ENCODE results near the gene TBC1D22A.

The TBC1D22A gene

DNA sequence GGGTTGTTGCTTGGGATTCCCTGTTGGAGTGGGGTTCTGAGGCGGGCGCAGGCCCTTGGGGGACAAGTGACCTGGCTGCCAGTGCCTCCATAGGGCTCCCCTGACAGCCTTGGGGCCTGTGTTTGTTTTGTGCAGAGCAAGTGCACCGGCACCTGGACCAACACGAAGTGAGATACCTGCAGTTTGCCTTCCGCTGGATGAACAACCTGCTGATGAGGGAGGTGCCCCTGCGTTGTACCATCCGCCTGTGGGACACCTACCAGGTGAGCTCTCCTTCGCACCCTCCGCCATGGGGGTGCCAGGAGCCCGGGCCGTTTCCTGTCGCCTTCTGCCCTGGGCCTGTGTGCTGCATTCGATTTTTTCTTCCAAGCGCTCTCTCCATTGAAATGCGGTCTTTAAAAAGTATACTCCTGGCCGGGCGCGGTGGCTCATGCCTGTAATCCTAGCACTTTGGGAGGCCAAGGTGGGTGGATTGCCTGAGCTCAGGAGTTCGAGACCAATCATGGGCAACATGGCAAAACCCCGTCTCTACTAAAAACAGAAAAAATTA lies 274.6 kb downstream of the TBC1D22A start:
- intact Hi-C loops (cut with micrococcal nuclease), result no loop called here
- no peaks in the 10 kb centered on the region for H3K27me3 Mint-ChIP-seq
- H3K27ac Mint-ChIP-seq, result no peak overlapping the region
- peaks cover 97% of the 10 kb centered on the region for H3K36me3 Mint-ChIP-seq (ENCODE audit: low read depth)
- H3K4me1 Mint-ChIP-seq (ENCODE audit: low read depth), result peaks cover 1% of the 10 kb centered on the region
- no peaks in the 10 kb centered on the region for H3K9me3 Mint-ChIP-seq
- H3K4me3 Mint-ChIP-seq, result no peak overlapping the region

DNA sequence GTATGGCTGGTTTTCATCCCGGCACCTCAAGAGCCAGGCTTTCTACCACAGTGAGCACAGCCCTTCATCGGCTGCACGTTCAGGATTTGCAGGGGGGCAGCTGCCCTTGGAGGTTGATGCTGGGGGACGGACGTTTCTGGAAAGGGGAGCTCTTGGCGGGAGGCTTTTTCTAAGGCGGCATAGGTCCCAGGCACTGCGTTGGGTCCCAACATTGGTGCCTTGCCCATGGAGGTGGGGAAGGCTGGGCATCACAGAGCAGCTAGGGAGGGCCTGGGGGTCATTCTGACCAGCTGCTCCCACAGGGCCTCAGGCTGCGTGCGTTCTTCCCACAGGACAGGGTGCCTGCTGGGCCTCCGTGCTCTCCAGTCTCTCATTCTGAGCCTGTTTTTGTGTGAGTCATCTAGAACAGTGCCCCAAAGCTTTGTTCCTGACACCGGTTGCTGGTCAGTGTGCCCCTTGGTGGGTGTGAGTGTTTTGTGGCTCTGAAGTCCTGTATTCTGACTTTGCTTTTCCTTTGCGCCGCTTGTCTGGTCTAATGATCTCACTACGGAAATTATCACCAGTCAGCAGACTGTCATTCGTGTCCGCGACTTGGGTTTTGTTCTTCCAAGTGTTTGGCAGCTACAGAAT lies 275.9 kb downstream of the TBC1D22A start:
- Mint-ChIP-seq H3K36me3 (ENCODE audit: low read depth) (peaks cover 97% of the 10 kb centered on the region), H3K4me3 (no peak overlapping the region), H3K9me3 (no peaks in the 10 kb centered on the region), H3K27ac (no peak overlapping the region), H3K27me3 (no peaks in the 10 kb centered on the region), H3K4me1 (ENCODE audit: low read depth) (peaks cover 14% of the 10 kb centered on the region)
- intact Hi-C loops (cut with micrococcal nuclease), result no loop called here

DNA sequence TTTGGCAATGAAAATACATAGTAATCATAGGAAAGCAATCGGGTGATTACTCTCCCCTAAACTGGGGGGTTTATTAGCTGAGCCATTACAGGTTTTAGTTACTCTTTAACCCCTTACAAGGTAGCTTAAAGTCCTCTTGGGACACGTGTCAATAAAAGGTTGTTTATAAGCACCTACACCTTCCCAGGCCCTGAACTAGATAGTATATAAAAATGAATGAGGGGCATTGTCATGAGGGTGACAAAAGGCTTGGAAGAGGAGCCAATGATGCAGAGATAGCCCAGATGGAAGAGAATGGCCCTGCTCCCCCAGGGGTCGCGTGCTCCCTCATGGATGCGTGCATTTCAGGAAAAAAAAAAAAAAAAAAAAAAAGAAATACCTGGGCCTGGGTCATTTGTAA lies 276.9 kb downstream of the TBC1D22A start:
- intact Hi-C loops (cut with micrococcal nuclease), result no loop called here
- H3K4me1 Mint-ChIP-seq (ENCODE audit: low read depth), result peaks cover 25% of the 10 kb centered on the region
- no peak overlapping the region for H3K4me3 Mint-ChIP-seq
- no peaks in the 10 kb centered on the region for H3K9me3 Mint-ChIP-seq
- H3K27me3 Mint-ChIP-seq, result no peaks in the 10 kb centered on the region
- no peak overlapping the region for H3K27ac Mint-ChIP-seq
- H3K36me3 Mint-ChIP-seq (ENCODE audit: low read depth), result peaks cover 93% of the 10 kb centered on the region

GRCh38 chr22:47040486-47041270 lies 278.2 kb downstream of the TBC1D22A start:
- Mint-ChIP-seq H3K36me3 (ENCODE audit: low read depth) (peaks cover 80% of the 10 kb centered on the region), H3K9me3 (no peaks in the 10 kb centered on the region), H3K4me3 (no peak overlapping the region), H3K27ac (no peak overlapping the region), H3K4me1 (ENCODE audit: low read depth) (peaks cover 28% of the 10 kb centered on the region), H3K27me3 (no peaks in the 10 kb centered on the region)
- intact Hi-C loops (cut with micrococcal nuclease), result no loop called here

DNA sequence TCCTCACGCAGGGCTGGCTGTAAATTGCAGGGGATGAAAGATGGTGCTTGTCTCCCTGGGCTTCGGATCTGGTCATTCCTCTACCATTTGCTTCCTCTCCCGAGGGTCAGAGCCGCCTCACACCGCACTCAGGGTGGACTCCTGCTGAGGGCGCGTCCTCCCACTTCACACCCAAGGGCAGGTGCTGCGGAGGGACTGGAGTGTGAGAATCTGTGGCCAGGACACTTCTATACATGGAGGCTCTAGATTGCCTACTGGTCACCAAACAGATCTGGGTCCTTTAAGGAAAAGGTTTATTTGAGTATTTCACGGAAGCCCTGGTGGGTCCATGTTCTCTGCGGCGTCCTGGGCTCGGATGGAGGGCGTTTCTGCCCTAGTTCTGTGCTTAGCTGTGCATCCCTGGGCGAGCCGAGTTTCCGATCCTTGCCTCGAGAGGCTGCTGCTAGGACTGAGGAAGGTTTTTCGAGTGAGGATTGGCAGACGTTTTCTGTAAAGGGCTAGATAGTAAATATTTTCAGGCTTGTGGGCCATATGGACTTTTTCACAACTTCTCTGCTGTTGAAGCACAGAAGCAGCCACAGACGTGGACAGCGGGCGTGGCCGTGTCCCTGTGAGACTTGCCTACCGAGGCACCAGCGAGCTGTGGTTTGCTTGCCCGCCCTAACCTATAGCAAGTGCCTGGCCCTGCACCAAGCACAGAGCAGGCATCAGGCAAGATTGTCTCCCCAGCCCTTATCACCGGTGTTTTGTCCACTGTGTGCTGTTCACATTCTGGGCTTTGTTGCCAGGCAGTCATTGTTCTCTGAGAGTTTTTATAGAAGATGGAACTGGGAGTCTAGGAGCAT lies 279.0 kb downstream of the TBC1D22A start:
- intact Hi-C loops (cut with micrococcal nuclease), result no loop called here
- Mint-ChIP-seq H3K4me1 (ENCODE audit: low read depth) (peaks cover 28% of the 10 kb centered on the region), H3K36me3 (ENCODE audit: low read depth) (peaks cover 78% of the 10 kb centered on the region), H3K27ac (no peak overlapping the region), H3K4me3 (no peak overlapping the region), H3K27me3 (no peaks in the 10 kb centered on the region), H3K9me3 (no peaks in the 10 kb centered on the region)

DNA sequence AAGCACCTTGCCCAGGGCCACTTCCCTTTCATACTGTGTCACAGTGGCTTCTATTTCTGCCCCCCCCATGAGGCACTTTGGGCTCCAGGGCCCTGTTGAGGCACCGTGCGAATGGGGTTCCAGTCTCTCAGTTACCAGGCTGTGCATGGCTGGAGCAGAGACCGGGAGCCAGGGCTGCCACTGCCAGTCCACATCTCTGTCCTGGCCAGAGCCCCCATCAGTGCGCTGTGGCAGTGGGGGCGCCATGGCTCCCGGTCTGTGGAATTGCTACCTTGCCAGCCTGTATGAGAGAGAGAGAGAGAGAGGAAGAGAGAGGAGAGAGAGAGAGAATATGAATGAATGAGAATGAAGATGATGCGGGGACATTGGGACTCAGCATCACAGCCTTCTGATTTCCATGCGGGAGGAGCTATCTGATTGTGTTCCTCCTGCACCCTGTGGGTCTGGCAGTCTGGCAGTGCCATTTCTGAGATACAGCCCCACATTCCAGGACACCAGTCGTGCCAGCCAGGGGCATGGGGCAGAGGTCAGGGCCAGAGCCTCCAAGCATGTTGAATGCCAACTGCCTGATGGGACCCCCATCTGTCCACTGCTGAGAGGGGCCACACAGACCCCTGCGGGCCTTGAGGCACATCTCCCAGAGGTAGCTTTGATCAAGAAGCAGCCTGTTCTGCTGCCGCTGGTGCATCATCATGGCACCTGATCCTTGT lies 279.8 kb downstream of the TBC1D22A start:
- H3K27me3 Mint-ChIP-seq, result no peaks in the 10 kb centered on the region
- H3K4me3 Mint-ChIP-seq, result no peak overlapping the region
- intact Hi-C loops (cut with micrococcal nuclease), result no loop called here

GRCh38 chr22:47042861-47043496 lies 280.5 kb downstream of the TBC1D22A start:
- H3K9me3 Mint-ChIP-seq, result no peaks in the 10 kb centered on the region
- H3K27ac Mint-ChIP-seq, result no peak overlapping the region
- H3K36me3 Mint-ChIP-seq (ENCODE audit: low read depth), result peaks cover 78% of the 10 kb centered on the region
- no peak overlapping the region for H3K4me3 Mint-ChIP-seq
- intact Hi-C loops (cut with micrococcal nuclease), result no loop called here
- H3K27me3 Mint-ChIP-seq, result no peaks in the 10 kb centered on the region
- peaks cover 28% of the 10 kb centered on the region for H3K4me1 Mint-ChIP-seq (ENCODE audit: low read depth)

More for the DNA sequence above, 279.8 kb downstream of the TBC1D22A start:
- peaks cover 78% of the 10 kb centered on the region for H3K36me3 Mint-ChIP-seq (ENCODE audit: low read depth)
- peaks cover 28% of the 10 kb centered on the region for H3K4me1 Mint-ChIP-seq (ENCODE audit: low read depth)
- no peaks in the 10 kb centered on the region for H3K9me3 Mint-ChIP-seq
- H3K27ac Mint-ChIP-seq, result no peak overlapping the region

DNA sequence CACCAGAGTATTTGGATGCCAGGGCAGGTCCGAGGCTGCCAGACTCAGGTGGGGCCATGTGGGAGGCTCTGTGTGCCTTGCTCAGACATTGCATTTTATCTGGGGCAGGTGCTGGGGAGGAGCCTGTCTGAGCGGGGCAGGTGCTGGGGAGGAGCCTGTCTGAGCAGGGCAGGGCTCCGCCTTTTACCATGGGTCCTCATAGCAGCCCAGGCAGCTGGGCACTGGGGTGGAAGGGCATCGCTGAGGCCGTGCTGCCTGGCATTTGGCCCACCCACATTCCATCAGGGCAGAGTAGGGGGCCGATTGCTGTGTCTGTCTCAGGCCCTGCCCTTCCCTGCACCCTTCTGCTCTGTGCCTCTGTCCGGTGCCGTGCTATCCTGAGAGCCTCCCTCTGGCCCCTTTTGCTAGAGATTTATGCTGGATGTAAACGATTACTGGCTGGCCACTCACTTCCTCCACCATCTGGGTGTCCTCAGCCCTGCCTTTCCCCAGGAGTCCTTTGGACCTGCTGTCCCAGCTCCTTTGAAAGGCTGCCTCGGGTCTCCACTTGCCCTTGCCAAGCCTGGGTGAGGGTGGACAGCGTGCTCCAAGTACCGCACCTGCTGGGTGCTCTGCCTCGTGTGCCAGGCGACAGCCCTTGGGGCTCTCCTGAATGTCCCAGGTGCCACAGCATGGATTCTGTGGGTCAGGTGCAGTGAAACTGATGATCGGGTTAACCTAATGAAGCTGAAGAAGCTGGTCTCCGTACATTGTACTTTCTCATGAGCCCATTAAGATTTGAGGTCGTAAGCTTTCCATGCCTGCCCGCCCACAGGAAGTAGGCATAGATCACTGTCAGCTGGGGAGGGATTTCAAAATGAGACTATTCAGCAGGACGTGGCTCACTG lies 281.6 kb downstream of the TBC1D22A start:
- Mint-ChIP-seq H3K9me3 (no peaks in the 10 kb centered on the region), H3K4me1 (ENCODE audit: low read depth) (peaks cover 28% of the 10 kb centered on the region), H3K36me3 (ENCODE audit: low read depth) (peaks cover 80% of the 10 kb centered on the region), H3K27ac (no peak overlapping the region), H3K27me3 (no peaks in the 10 kb centered on the region), H3K4me3 (no peak overlapping the region)
- intact Hi-C loops (cut with micrococcal nuclease), result no loop called here

DNA sequence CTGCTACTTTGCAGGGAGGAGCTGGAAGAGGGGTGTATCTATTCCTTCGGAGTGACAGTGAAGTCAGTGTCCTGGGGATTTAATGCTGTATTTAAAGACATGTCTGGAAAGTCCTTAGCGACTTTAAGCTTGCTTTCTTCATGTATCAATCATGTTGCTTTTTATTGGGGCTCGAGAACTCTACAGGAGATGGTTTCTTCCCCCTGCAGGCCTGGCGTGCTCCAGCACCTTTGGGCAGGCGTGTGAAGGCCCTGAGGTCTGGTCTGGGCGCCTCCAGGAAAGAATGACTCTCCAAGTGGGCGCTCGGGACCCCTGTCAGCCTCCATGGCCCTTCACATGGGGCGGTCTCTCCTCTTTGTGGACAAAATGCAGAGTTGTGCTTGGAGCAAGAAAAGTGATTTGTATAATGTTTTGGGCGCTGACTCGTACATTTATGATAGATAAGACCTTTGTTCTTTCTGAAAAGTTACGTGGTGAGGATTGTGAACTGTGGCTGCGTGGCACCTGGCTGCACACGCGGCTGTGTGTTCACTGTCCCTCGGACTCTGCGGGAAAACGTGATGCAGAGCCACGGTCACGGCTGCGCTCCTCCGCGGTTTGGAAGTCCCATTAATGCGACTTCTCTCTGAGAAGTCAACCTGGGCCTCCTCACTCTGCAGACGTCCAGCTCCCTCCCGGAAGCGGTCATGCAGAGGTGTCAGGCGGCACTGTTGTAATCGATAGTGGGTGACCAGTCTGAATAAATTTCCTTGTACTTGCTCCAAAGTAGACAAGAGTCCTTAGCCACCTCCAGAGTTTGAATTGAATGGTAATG lies 282.5 kb downstream of the TBC1D22A start:
- no peak overlapping the region for H3K4me3 Mint-ChIP-seq
- H3K27ac Mint-ChIP-seq, result no peak overlapping the region
- H3K27me3 Mint-ChIP-seq, result no peaks in the 10 kb centered on the region
- no peaks in the 10 kb centered on the region for H3K9me3 Mint-ChIP-seq
- H3K4me1 Mint-ChIP-seq (ENCODE audit: low read depth), result peaks cover 28% of the 10 kb centered on the region
- H3K36me3 Mint-ChIP-seq (ENCODE audit: low read depth), result peaks cover 76% of the 10 kb centered on the region
- intact Hi-C loops (cut with micrococcal nuclease), result no loop called here

GRCh38 chr22:47045691-47046410 lies 283.4 kb downstream of the TBC1D22A start:
- Mint-ChIP-seq H3K27me3 (no peaks in the 10 kb centered on the region), H3K9me3 (no peaks in the 10 kb centered on the region), H3K4me1 (ENCODE audit: low read depth) (peaks cover 28% of the 10 kb centered on the region), H3K27ac (no peak overlapping the region), H3K36me3 (ENCODE audit: low read depth) (peaks cover 73% of the 10 kb centered on the region), H3K4me3 (no peak overlapping the region)
- intact Hi-C loops (cut with micrococcal nuclease), result no loop called here

- intact Hi-C loops (cut with micrococcal nuclease), result no loop called here
- no peak overlapping the region for H3K4me3 Mint-ChIP-seq
- peaks cover 70% of the 10 kb centered on the region for H3K36me3 Mint-ChIP-seq (ENCODE audit: low read depth)
- H3K27me3 Mint-ChIP-seq, result no peaks in the 10 kb centered on the region
- no peaks in the 10 kb centered on the region for H3K9me3 Mint-ChIP-seq
- peaks cover 28% of the 10 kb centered on the region for H3K4me1 Mint-ChIP-seq (ENCODE audit: low read depth)
- H3K27ac Mint-ChIP-seq, result no peak overlapping the region
Observed at GRCh38 chr22:47046411-47047065, 284.1 kb downstream of the TBC1D22A start.
